Stimulated activated naive CD8-positive, alpha-beta T cell treated with anti-CD3 and anti-CD28 coated beads, Interleukin-15, Interleukin-2, amounts not matched to agents 100 ng/mL and 50 ng/mL, for 24 hours (primary cell): Measurements from ENCODE around the gene LYST.

ENCODE experiments used
- H3K27ac Mint-ChIP-seq: one replicate; pipeline ENCODE4 v1.8.0; 2021; ENCODE audit warnings: mild to moderate bottlenecking, mixed read lengths
- H3K27me3 Mint-ChIP-seq: one replicate; pipeline ENCODE4 v1.8.0; 2021; ENCODE audit warnings: mixed read lengths
- H3K36me3 Mint-ChIP-seq: one replicate; pipeline ENCODE4 v1.8.0; 2021; ENCODE audit warnings: low read depth, mixed read lengths
- H3K4me1 Mint-ChIP-seq: one replicate; pipeline ENCODE4 v1.8.0; 2021; ENCODE audit warnings: low read depth, mixed read lengths
- H3K4me3 Mint-ChIP-seq: one replicate; pipeline ENCODE4 v1.8.0; 2021; ENCODE audit warnings: mild to moderate bottlenecking, mixed read lengths
- H3K9me3 Mint-ChIP-seq: one replicate; pipeline ENCODE4 v1.8.0; 2021; ENCODE audit warnings: mixed read lengths

LYST gene

GRCh38 chr1:235614442-235614954 is 252.2 kb downstream of the LYST start:
- Mint-ChIP-seq H3K4me1 (no peaks in the 10 kb centered on the region), H3K9me3 (no peaks in the 10 kb centered on the region), H3K27me3 (peaks cover 6% of the 10 kb centered on the region), H3K36me3 (no peaks in the 10 kb centered on the region), H3K4me3 (no peak overlapping the region), H3K27ac (no peak overlapping the region)

GRCh38 chr1:235613602-235614001 is 253.1 kb downstream of the LYST start:
- Mint-ChIP-seq H3K36me3 (no peaks in the 10 kb centered on the region), H3K4me1 (peaks cover 4% of the 10 kb centered on the region), H3K27ac (no peak overlapping the region), H3K27me3 (peaks cover 6% of the 10 kb centered on the region), H3K4me3 (no peak overlapping the region), H3K9me3 (no peaks in the 10 kb centered on the region)

- H3K27ac Mint-ChIP-seq = no peak overlapping the region
- H3K4me1 Mint-ChIP-seq = peaks cover 4% of the 10 kb centered on the region
- H3K9me3 Mint-ChIP-seq = no peaks in the 10 kb centered on the region
- no peaks in the 10 kb centered on the region for H3K36me3 Mint-ChIP-seq
- peaks cover 6% of the 10 kb centered on the region for H3K27me3 Mint-ChIP-seq
- no peak overlapping the region for H3K4me3 Mint-ChIP-seq
These were observed 253.9 kb downstream of the LYST start for GRCh38 chr1:235612761-235613160.
